CD4-positive, alpha-beta T cell (primary cell): ENCODE data around the gene ABCG1. TPM values are rescaled to one million over a fixed set of nuclear protein-coding genes. Genes with fewer than 3 reads are reported as not detected.

Experiments
- ATAC-seq: fragments of 200-7000 bp; cut with Tn5 transposase; one replicate; pipeline ENCODE4 v1.10.0; 2022; ENCODE audit warnings: mild to moderate bottlenecking; ENCODE audit not compliant: poor library complexity
- CTCF ChIA-PET: fragments of 350-600 bp; sonication (Branson Sonifier 250); formaldehyde crosslinking; loops from one replicate; lab custom pipeline; 2021; ENCODE audit warnings: antibody characterized with exemption, inconsistent platforms; lab: Charles Lee
- POLR2A ChIA-PET: fragments of 350-600 bp; sonication (Branson Sonifier 250); formaldehyde crosslinking; loops from one replicate; lab custom pipeline; 2021; ENCODE audit warnings: antibody characterized with exemption, inconsistent platforms; lab: Charles Lee
- DNase-seq, 14 experiments: peaks; one replicate each; pipeline ENCODE4 v3.0.0-alpha.2; 2013 to 2020; ENCODE audit warnings: mixed read lengths in 2 of 14
- H3K27ac ChIP-seq, 2 donors: one replicate each; pipeline versions ENCODE4 v1.5.1 to v1.7.0; 2013; ENCODE audit warnings: low read length in 2 of 2, low read depth in 1 of 2, mild to moderate bottlenecking in 1 of 2
- H3K27me3 ChIP-seq, 2 experiments: 1 replicate in 1 of 2; 2 replicates in 1 of 2; pipeline versions ENCODE4 v1.6.1 to v1.7.0; 2013; ENCODE audit warnings: low read length in 2 of 2, control low read depth in 1 of 2, mild to moderate bottlenecking in 1 of 2, moderate library complexity in 1 of 2; ENCODE audit not compliant: insufficient read depth in 2 of 2, control insufficient read depth in 1 of 2
- H3K36me3 ChIP-seq: one replicate; pipeline ENCODE4 v1.6.1; 2013; ENCODE audit warnings: low read length, control low read depth; ENCODE audit not compliant: insufficient read depth
- H3K4me1 ChIP-seq: one replicate; pipeline ENCODE4 v1.6.1; 2013; ENCODE audit warnings: low read length, control low read depth; ENCODE audit not compliant: insufficient read depth
- H3K4me3 ChIP-seq: one replicate; pipeline ENCODE4 v1.5.1; 2013; ENCODE audit warnings: mild to moderate bottlenecking, low read length, moderate library complexity
- H3K9me3 ChIP-seq, 2 experiments: 1 replicate in 1 of 2; 2 replicates in 1 of 2; pipeline versions ENCODE4 v1.6.1 to v1.7.0; 2013; ENCODE audit warnings: low read length in 2 of 2, mild to moderate bottlenecking in 2 of 2, control low read depth in 1 of 2, moderate library complexity in 1 of 2; ENCODE audit not compliant: control insufficient read depth in 1 of 2, insufficient read depth in 1 of 2
- H3K27ac Mint-ChIP-seq: one replicate; pipeline ENCODE4 v1.8.0; 2020; ENCODE audit warnings: mixed read lengths
- H3K27me3 Mint-ChIP-seq: one replicate; pipeline ENCODE4 v1.8.0; 2021; ENCODE audit warnings: mixed read lengths
- H3K36me3 Mint-ChIP-seq: one replicate; pipeline ENCODE4 v1.8.0; 2021; ENCODE audit warnings: low read depth, mixed read lengths
- H3K4me1 Mint-ChIP-seq: one replicate; pipeline ENCODE4 v1.8.0; 2021; ENCODE audit warnings: low read depth, mixed read lengths
- H3K4me3 Mint-ChIP-seq: one replicate; pipeline ENCODE4 v1.8.0; 2020; ENCODE audit warnings: mild to moderate bottlenecking, mixed read lengths
- H3K9me3 Mint-ChIP-seq: one replicate; pipeline ENCODE4 v1.8.0; 2020; ENCODE audit warnings: mixed read lengths
- intact Hi-C, 2 experiments: fragments of 100-400 bp; cut with DNase I in 1 of 2; cut with micrococcal nuclease in 1 of 2; formaldehyde crosslinking; loops; one replicate each; pipeline versions ENCODE4 v1.15.1 to v1.9.0; 2023 to 2025; cut with DNase I, micrococcal nuclease
- total RNA-seq, 174 experiments: library from RNA in 2 of 174; stranded (reverse) in 2 of 174; gene quantifications; one replicate each; pipeline ENCODE4 v1.2.3 and lab custom pipeline; 2021 to 2026
- TF ChIP-seq, protein P1 (sequence below): fragments of 200-600 bp; IDR thresholded peaks from one replicate; pipeline ENCODE4 v1.8.0; 2022; ENCODE audit warnings: antibody characterized with exemption, mild to moderate bottlenecking

ABCG1 gene
- total RNA-seq, 2 experiments from 2014 or later = 109 to 116 TPM

DNA sequence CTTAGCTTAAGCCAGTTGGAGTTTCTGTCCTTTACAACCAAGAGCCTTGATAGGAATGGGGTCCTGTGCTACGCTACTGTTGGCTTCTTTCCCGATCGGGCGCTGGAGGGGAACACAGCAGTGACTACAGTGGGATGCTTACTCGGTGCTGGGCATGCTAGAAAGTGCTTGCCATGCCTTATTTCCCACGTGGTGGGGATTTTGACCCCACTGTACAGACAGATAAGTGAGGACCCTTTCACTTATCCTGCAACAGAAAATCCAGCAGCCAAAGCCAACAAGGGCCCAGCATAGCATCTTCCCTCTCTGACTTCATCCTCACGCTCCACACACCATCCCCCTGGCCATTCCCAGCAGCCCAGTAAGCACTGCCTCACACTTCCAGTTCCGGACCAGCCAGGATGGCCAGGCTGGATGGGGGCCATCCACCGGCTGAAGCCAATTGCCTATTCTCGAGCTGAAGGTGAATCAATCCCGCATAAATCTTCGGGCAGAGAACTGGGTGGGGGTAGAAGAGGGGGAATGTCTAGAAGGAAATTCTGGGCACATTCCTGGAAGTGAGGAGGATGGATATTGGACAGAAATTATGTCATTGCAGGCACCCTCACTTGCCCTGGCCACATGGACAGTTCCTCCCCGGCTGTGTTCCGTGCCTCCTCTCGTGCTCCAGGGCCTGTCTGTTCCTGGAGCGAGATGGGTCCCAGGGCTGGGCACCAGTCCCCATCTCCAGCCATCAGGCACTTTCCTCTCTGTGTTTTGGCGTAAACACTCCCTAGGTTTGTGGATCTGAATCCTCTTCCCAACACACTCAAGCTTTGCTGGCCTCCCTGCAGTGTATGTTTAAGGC, 2.0 kb upstream of the ABCG1 start:
- no peak overlapping the region for H3K27ac ChIP-seq
- Mint-ChIP-seq H3K27ac (peak overlapping the region; percentile 77), H3K4me3 (peak overlapping the region; percentile 70), H3K9me3 (no peaks in the 10 kb centered on the region), H3K36me3 (peaks cover 15% of the 10 kb centered on the region), H3K4me1 (peaks cover 18% of the 10 kb centered on the region), H3K27me3 (no peaks in the 10 kb centered on the region)
- intact Hi-C loops = loop anchor here in 1 of 2 experiments (5.0 kb wide), 1 partner anchor 40 kb away; no protein-coding TSS in a partner anchor
- no peak overlapping the region for H3K4me3 ChIP-seq
- no peaks in the 10 kb centered on the region for H3K27me3 ChIP-seq
- ATAC-seq (no peak), DNase-seq (peak in 1 of 14 experiments; percentile 5)
- CTCF ChIA-PET = interaction anchor here (0.7 kb wide), 1 partner anchor 24 kb away, joined by 5 read pairs; no protein-coding TSS in a partner anchor
- peaks cover 6% of the 10 kb centered on the region for H3K36me3 ChIP-seq
- peaks cover 30% of the 10 kb centered on the region for H3K4me1 ChIP-seq
- POLR2A ChIA-PET = no interaction called here
- TF ChIP-seq, protein P1, sequence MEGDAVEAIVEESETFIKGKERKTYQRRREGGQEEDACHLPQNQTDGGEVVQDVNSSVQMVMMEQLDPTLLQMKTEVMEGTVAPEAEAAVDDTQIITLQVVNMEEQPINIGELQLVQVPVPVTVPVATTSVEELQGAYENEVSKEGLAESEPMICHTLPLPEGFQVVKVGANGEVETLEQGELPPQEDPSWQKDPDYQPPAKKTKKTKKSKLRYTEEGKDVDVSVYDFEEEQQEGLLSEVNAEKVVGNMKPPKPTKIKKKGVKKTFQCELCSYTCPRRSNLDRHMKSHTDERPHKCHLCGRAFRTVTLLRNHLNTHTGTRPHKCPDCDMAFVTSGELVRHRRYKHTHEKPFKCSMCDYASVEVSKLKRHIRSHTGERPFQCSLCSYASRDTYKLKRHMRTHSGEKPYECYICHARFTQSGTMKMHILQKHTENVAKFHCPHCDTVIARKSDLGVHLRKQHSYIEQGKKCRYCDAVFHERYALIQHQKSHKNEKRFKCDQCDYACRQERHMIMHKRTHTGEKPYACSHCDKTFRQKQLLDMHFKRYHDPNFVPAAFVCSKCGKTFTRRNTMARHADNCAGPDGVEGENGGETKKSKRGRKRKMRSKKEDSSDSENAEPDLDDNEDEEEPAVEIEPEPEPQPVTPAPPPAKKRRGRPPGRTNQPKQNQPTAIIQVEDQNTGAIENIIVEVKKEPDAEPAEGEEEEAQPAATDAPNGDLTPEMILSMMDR = no peak
- peaks cover 0 to 21% of the 10 kb centered on the region in 2 experiments for H3K9me3 ChIP-seq

DNA sequence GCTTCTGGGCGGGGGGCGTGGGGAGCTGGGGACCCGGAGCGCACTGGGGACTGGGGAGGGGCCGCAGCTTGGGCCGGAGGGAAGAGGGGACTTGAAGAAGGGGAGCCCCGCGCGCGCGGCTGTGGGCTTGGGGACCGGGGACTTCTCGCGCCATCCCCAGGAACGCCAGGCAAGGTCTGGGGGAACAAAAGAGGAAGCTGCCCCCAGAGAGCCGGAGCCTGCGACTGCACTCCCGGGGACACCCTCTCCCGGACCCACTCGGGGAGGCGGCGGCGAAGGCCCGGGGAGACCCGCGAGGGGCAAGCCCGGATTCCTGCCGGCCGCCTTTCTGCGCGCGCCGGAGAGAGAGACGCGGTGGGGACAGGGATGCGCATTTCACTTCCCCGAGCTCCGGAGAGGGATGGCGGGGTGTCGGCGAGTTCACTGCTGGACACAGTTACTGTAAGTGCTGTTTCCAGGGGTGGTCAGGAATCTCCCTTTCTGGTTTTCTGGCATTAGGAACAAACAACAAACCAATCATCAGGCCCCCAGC, 732 bp downstream of the ABCG1 start:
- H3K27me3 Mint-ChIP-seq = no peaks in the 10 kb centered on the region
- ChIA-PET POLR2A (interaction anchor here (0.7 to 3.5 kb wide), 10 partner anchors 9 to 184 kb away, joined by 3 to 33 read pairs (median 6); partner anchors contain the start of gene UBASH3A), CTCF (interaction anchor here (0.6 to 3.0 kb wide), 7 partner anchors 10 to 90 kb away, joined by 3 to 27 read pairs (median 4); no protein-coding TSS in a partner anchor)
- ATAC-seq (peak; percentile 15), DNase-seq (peak in 9 of 14 experiments; percentile 8 to 40 (median 32))
- Histone ChIP-seq H3K9me3 (peaks cover 0 to 21% of the 10 kb centered on the region in 2 experiments), H3K36me3 (peaks cover 9% of the 10 kb centered on the region), H3K27me3 (no peaks in the 10 kb centered on the region), H3K4me1 (peaks cover 35% of the 10 kb centered on the region), H3K4me3 (peak overlapping the region; percentile 91), H3K27ac (peak overlapping the region; percentile 88 to 90)
- TF ChIP-seq, protein P1 = no peak
- H3K27ac Mint-ChIP-seq = peak overlapping the region; percentile 91
- peaks cover 34% of the 10 kb centered on the region for H3K36me3 Mint-ChIP-seq
- intact Hi-C loops = loop anchor here (1.0 to 5.0 kb wide), 7 partner anchors 14 to 39 kb away; no protein-coding TSS in a partner anchor
- H3K9me3 Mint-ChIP-seq = no peaks in the 10 kb centered on the region
- H3K4me1 Mint-ChIP-seq = peaks cover 37% of the 10 kb centered on the region
- peak overlapping the region; percentile 93 for H3K4me3 Mint-ChIP-seq

DNA sequence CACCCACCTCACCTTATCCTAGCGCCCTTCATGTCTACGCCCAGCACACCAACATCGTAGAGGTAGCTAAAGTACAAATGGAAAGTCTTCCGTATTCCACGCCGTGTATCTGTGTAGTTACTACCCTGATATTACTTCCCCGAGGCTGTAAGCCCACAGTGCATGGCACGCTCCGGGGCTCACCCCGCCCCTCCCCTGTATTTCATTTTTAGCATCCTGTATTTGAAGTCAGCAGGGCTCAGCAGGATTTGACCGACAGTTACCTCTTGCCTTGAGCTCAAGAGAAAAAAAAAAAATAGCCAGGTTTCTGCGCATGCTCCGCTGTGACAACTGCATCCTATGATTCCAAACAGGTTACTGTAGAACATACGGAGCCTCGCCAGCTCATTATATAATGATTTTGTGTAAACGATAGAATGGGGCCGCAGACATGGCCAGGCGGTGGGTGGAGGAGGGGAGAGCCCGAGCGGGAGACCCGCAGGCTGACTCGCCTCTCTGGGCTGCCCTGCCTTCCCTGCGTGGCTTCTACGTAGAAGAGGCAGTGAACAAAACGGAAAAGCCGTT, 1.3 kb downstream of the ABCG1 start:
- Histone ChIP-seq H3K27ac (peak overlapping the region; percentile 88 to 90), H3K27me3 (no peaks in the 10 kb centered on the region), H3K4me3 (peak overlapping the region; percentile 91), H3K4me1 (peaks cover 35% of the 10 kb centered on the region), H3K36me3 (peaks cover 9% of the 10 kb centered on the region), H3K9me3 (peaks cover 0 to 19% of the 10 kb centered on the region in 2 experiments)
- TF ChIP-seq, protein P1 = no peak
- Mint-ChIP-seq H3K9me3 (no peaks in the 10 kb centered on the region), H3K36me3 (peaks cover 39% of the 10 kb centered on the region), H3K27me3 (no peaks in the 10 kb centered on the region), H3K4me1 (peaks cover 41% of the 10 kb centered on the region), H3K4me3 (peak overlapping the region; percentile 93), H3K27ac (peak overlapping the region; percentile 91)
- ChIA-PET POLR2A (interaction anchor here (0.6 to 3.5 kb wide), 12 partner anchors 9 to 184 kb away, joined by 3 to 33 read pairs (median 4); partner anchors contain the start of gene UBASH3A), CTCF (interaction anchor here (0.6 to 3.0 kb wide), 9 partner anchors 9 to 89 kb away, joined by 3 to 27 read pairs (median 4); no protein-coding TSS in a partner anchor)
- ATAC-seq = peak; percentile 87
- DNase-seq = peak; percentile 49 to 96 (median 73)
- intact Hi-C loops = loop anchor here (1.0 to 2.0 kb wide), 6 partner anchors 13 to 39 kb away; no protein-coding TSS in a partner anchor
